ENCODE measurements around the gene CD248.
"Not testable (repeated sequence)": the region's sequence is repeated elsewhere in the genome, so short reads cannot be mapped to it uniquely, and the experiment has no call there.

CD248 gene, protein sequence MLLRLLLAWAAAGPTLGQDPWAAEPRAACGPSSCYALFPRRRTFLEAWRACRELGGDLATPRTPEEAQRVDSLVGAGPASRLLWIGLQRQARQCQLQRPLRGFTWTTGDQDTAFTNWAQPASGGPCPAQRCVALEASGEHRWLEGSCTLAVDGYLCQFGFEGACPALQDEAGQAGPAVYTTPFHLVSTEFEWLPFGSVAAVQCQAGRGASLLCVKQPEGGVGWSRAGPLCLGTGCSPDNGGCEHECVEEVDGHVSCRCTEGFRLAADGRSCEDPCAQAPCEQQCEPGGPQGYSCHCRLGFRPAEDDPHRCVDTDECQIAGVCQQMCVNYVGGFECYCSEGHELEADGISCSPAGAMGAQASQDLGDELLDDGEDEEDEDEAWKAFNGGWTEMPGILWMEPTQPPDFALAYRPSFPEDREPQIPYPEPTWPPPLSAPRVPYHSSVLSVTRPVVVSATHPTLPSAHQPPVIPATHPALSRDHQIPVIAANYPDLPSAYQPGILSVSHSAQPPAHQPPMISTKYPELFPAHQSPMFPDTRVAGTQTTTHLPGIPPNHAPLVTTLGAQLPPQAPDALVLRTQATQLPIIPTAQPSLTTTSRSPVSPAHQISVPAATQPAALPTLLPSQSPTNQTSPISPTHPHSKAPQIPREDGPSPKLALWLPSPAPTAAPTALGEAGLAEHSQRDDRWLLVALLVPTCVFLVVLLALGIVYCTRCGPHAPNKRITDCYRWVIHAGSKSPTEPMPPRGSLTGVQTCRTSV

GRCh38 chr11:66316849-66317251 is at the start of gene CD248:
CD248 (minus strand) TSS chr11:66317044; CDS start chr11:66317027, 17 bp downstream.
- DNase-seq: no peak

GRCh38 chr11:66365711-66366619 is 49.1 kb upstream of the CD248 start:
- no peak for DNase-seq

GRCh38 chr11:66365166-66365565 is 48.3 kb upstream of the CD248 start:
- DNase-seq: no peak

- DNase-seq: peak; percentile 40
Measured at GRCh38 chr11:66363805-66364535, 47.1 kb upstream of the CD248 start.

DNA sequence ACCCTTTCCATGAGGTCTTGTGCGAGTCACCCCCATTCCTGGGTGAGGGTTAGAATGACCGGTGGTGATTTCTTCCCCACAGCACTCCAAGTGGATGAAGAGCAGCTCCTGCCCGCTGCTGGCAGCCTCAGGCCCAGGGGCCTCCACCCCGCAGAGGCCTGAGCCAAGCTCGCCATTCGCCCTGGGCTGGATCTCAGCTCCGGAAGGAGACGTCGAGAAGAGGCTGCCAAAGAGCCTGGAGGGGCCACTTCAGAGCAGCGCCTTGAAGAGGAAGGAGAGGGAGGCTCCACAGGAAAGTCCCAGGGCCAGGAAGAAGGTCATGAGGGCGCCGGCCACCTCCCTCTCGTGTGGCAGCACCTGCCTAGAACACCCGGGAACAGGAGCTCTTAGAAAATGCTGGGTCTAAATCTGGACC is 46.4 kb upstream of the CD248 start:
- DNase-seq: no peak

DNA sequence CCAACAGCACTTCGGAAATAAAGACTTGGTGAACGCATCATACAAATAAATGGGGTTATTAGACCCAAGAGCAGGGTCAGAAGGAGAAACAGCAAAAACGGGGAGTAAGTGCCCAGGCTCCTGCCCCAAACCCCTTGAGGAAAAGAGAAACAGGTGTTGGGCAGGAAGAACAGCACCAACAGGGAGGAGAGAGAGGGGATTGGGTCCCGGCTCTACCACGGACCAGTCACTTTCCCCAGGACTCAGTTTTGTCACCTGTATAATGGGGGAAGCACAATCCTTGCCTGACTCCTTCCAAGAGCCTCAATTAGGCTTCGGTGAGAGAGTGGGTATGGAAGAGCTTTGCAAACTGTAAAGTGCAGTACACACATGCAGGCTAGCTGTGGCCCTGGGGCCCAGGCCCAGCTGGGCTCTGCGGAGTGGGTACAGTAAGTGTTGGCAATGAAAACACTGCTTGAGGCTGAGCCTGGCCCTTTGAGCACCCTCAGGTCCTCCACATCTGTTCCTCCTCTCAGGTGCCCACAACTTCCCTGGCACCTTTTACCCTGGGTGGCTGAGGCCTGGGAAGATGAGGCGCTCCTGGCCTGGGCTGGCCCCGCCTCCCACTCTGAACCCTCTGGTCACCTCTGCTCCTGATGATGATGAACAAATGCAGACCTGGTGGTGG is 45.8 kb upstream of the CD248 start:
- DNase-seq: no peak

GRCh38 chr11:66361502-66361941 is 44.7 kb upstream of the CD248 start:
- no peak for DNase-seq

GRCh38 chr11:66360406-66361073 is 43.7 kb upstream of the CD248 start:
- DNase-seq: no peak

- DNase-seq: no peak
Measured at GRCh38 chr11:66359662-66360087, 42.8 kb upstream of the CD248 start.

GRCh38 chr11:66350560-66351235 is 33.9 kb upstream of the CD248 start:
- DNase-seq: not testable (repeated sequence)

DNA sequence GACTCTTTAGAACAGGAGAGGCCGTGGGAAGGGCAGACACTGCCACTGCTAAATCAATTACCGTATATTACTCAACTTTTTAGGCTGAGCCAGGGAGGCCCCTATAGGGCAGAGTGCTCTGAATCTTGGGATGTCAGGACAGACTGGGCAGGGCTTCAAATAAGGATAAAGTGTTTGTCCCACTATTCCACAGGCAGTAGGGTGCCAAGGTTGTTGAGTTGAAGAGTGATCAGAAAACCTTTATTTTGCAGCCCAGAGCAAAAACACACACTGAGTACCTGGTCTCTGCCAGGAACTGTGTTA is 32.2 kb upstream of the CD248 start:
- DNase-seq: no peak

DNA sequence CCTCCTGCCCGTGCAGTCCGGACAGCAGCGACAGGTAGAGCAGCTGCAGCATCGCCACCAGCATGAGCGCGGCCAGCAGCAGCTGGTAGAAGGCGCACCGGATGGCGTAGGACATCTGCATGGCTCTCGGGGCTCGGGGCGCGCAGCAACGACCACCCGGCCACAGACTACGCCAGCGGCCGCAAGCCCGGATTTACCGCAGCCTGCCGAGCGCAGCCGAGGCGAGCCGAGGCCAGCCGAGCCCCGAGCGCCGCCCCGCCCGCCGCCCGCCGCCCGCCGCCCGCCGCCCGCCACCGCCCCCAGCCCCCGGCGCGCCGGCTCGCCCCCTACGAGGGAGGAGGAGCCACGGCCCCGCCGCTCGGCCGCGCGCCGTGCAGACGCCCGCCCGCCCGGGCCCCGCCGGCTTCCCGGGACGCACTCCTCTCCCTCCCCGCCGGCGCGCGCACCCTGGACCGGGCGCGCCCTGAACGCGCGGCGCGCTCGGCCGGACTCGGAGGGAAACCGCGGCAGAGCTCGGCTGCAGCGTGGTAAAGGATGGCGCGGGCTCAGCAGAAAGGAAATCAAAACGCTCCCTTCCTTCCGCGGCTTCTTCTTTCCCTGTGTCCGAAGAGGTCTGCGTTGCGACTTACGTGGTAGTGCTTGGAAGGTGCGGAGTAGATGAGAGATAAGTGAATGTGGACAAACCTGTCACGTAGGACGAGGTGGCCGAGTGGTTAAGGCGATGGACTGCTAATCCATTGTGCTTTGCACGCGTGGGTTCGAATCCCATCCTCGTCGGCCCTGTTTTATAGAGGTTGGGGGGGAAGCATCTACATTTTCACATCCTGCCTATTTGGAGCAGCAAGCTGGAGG is 30.8 kb upstream of the CD248 start, which contains the start of gene B4GAT1:
Gene B4GAT1, minus strand, starts transcription at position 205 of the 852 bp plus-strand sequence. Its CDS starts 84 bp downstream, at position 121.
- peak; percentile 69 for DNase-seq

GRCh38 chr11:66346476-66347424 is 29.9 kb upstream of the CD248 start:
- no peak for DNase-seq

DNA sequence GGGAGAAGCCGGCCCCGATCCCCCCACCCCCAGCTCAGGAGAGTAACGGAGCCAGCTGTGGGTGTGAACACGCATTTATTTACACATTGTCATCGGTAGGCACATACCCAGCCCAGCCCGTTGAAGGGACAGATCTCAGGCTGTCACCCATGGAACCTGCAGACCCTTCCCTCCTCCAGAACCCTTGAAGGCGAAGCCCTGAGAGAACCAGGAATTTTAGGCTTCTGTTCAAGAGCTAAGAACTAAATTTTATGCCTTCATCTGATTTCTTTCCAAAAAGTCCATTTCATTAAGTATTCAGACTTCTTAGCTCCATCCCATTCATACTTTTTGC is 28.4 kb upstream of the CD248 start:
- no peak for DNase-seq

DNA sequence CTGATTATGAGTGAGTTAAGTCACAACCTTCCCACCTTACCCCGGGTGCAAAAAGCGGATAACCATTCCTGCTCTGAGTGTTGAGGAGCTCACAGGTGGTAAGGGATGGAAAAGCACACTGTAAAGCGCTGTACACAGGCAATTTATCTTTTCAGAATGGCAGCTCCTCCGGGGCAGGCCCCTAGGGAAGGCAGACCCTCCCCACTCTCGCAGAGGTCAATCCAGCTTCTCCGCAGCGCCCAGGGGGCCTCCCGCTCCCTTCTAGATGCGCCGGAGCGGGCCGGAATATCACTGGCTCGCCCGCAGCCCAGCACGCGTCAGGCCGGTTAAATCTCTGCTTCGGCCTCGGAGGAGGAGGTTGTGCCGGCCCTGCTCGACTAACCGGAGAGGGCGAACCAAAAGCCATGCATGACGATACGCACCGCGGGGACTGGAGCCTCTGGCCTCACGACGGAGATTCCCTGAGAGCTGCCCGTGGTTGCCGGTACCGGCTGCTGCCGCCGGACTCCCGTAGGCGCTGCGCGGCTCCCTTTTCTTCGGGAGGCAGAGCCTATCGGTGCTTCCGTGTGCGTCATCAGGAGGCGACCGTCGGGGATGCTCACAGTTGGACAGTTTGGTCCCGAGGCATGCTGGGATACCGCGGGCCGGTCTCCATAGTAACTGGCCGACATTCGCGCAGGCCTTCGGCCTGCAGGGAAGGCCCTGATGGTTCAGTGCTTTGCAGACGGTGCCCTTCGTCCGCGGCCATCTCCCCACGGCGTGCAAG is 27.9 kb upstream of the CD248 start, which contains the start of gene BRMS1:
Gene BRMS1, minus strand, starts transcription at position 555 of the 766 bp plus-strand sequence. CDS start 2,870 bp downstream, outside the sequence.
- peak; percentile 88 for DNase-seq

DNA sequence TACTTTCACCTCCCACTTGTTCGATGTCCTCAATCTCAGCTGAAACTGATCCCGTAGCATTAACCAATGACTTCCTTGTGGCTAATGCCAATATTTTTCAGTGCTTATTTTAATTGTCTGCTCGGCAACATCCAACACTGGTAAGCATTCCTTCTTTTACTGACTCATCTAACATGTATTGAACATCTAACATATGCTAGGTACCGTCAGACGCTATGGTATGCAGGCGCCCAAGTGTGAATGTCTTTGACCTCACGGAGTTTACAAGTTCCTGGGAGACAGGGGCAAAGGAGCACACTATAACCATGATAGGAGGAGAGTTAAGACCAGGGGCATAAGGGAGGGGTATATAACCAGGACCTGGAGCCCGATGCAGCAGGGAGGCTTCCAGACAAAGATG is 26.3 kb upstream of the CD248 start:
- no peak for DNase-seq

DNA sequence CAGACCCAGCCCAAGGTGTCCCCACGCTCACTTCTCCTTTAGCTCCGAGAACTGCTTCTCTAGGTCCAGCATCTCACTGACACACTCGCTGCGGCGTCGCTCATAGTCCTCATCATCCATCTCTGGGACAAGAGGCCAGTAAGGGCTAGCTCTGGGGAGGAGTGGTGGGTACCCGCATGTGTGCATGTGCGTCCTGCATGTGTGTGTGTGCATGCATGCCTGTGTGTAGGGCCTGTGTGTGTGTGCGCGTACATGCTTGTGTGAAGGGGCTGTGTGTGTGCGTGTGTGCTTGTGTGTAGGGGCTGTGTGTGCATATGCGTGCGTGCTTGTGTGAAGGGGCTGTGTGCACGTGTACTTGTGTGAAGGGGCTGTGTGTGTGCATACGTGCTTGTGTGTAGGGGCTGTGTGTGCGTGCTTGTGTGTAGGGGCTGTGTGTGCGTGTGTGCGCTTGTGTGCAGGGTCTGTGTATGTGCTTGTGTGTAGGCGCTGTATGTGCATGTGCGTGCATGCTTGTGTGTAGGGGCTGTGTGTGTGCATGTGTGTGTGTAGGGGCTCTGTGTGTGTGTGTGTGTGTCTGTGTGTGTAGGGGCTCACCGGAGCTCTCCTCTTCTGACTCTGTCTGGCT is 24.8 kb upstream of the CD248 start:
- no peak for DNase-seq
